ENCODE data around the gene INPP5J.

- TF ChIP-seq POLR2AphosphoS5 (IDR thresholded peaks at IDR 0.05; ENCODE audit: low read depth, low read length) (no peak), SPI1 (IDR thresholded peaks at IDR 0.05; ENCODE audit: low read depth, low read length) (no peak), TAF1 (IDR thresholded peaks at IDR 0.05; ENCODE audit: low read depth, low read length) (no peak), POLR2A (IDR thresholded peaks at IDR 0.05; ENCODE audit: low read depth, low read length) (no peak), POU2F2 (IDR thresholded peaks at IDR 0.05; ENCODE audit: low read depth, low read length) (no peak)
These were observed 28.0 kb upstream of the INPP5J start for GRCh38 chr22:31094741-31095140.
